ENCODE data around the gene MTTP.

Gene MTTP

DNA sequence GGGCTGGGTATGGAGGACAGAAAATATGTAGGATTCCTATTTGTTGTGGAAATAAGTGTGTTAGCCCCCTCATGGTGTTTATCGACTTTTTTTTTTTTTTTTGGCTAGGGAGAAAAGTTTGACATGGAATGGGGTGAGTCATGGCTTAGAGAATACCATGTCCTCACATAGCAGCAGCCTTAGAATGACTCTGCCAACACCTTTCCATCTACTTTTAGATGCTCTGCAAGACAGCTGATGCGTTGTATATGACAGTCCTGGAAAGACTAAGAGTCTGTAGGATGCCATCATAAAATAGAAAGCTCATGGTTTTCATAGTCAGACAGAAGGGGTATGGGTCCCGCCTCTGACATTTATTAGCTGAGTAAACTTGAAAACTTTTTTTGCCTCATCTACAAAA is 37.7 kb downstream of the MTTP start:
- no peak overlapping the region for H3K4me3 ChIP-seq (ENCODE audit: low read depth, low read length)
- no peak for DNase-seq (ENCODE audit: low read depth)
- TF ChIP-seq, protein P1, sequence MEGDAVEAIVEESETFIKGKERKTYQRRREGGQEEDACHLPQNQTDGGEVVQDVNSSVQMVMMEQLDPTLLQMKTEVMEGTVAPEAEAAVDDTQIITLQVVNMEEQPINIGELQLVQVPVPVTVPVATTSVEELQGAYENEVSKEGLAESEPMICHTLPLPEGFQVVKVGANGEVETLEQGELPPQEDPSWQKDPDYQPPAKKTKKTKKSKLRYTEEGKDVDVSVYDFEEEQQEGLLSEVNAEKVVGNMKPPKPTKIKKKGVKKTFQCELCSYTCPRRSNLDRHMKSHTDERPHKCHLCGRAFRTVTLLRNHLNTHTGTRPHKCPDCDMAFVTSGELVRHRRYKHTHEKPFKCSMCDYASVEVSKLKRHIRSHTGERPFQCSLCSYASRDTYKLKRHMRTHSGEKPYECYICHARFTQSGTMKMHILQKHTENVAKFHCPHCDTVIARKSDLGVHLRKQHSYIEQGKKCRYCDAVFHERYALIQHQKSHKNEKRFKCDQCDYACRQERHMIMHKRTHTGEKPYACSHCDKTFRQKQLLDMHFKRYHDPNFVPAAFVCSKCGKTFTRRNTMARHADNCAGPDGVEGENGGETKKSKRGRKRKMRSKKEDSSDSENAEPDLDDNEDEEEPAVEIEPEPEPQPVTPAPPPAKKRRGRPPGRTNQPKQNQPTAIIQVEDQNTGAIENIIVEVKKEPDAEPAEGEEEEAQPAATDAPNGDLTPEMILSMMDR (IDR thresholded peaks at IDR 0.05; ENCODE audit: insufficient read depth, low read depth, low read length, missing control alignments) = no peak

DNA sequence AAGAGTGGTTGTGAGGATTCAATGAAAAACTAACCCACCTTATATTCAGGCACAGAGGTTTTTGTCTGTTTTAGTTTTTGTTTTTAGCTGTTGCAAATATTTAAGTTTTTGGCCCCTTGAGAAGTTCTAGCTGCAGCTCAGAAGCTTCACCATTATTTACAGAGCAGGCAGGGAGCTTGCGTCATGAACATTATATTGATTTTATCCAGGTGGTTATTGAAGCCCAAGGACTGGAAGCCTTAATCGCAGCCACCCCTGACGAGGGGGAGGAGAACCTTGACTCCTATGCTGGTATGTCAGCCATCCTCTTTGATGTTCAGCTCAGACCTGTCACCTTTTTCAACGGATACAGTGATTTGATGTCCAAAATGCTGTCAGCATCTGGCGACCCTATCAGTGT is 38.1 kb downstream of the MTTP start:
- H3K4me3 ChIP-seq (ENCODE audit: low read depth, low read length) = no peak overlapping the region
- no peak for DNase-seq (ENCODE audit: low read depth)
- TF ChIP-seq, protein P1 (IDR thresholded peaks at IDR 0.05; ENCODE audit: insufficient read depth, low read depth, low read length, missing control alignments) = no peak

DNA sequence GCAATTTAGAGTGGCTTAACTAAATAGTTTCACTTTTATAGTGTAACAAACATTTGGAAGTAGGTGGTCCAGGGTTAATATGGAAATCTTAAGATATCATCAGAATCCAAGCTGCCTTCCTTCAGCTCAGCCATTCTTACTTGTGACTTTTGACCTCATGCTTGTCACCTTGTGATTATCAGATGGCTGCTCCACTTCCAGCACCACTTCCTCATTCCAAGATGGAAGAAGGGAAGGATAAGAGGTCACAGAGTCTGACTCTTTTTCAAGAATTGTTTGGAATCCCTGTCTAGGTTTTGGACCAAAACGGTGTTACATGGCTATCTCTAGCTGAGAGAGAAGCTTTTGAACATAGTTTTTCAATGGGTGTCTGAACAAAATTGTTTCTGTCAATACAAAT is 39.9 kb downstream of the MTTP start:
- DNase-seq (ENCODE audit: low read depth) = no peak
- TF ChIP-seq, protein P1 (IDR thresholded peaks at IDR 0.05; ENCODE audit: insufficient read depth, low read depth, low read length, missing control alignments) = no peak
- H3K4me3 ChIP-seq (ENCODE audit: low read depth, low read length) = no peak overlapping the region

DNA sequence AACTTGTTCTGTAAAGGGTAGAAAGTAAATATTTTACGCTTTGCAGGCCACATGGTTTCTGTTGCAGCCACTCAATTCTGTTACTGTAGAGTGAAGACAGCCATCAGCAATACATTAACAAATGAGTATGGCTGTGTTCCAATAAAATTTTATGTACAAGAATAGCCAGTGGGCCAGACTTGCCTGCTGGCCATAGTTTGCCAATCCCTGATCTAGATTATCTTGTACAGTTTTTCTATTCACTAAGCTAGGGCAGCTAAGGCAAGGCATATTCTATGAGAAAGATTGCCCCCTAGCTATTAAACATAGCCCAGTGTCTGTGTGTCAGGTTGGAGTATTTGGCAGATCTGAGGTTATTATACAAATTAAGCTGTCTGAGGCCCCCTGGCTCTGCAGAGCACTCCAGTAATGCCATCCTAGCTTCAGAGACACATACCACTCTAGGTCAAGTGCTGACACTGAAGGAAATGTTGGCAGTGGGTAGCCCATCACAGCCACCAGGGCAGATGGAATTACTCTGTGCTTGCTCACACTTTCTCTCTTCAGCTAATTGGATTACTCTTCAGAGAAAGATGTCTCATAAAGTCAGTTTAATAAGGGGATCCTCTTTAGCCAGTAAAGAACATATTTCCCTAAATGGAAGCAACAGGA is 40.7 kb downstream of the MTTP start:
- no peak overlapping the region for H3K4me3 ChIP-seq (ENCODE audit: low read depth, low read length)
- DNase-seq (ENCODE audit: low read depth) = no peak
- TF ChIP-seq, protein P1 (IDR thresholded peaks at IDR 0.05; ENCODE audit: insufficient read depth, low read depth, low read length, missing control alignments) = no peak

DNA sequence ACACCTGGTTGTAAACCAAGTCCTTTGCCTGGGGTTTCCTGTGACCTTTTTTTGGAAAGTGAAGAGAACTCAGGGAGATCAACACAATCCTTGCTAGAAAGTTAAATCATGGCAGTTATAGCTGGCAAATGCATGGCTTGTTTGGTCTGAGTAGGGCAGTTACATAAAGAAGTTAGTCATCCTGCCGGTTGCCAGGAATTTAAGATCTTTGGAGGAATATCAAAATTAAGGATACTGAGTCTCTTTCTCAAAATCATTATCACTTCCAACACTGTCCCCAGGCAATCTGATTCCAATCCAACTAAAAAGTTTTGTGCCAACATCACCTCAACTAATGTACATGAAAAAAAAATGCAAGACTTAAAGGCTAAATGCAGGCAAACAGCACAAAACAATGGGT is 42.8 kb downstream of the MTTP start:
- no peak overlapping the region for H3K4me3 ChIP-seq (ENCODE audit: low read depth, low read length)
- DNase-seq (ENCODE audit: low read depth) = no peak
- TF ChIP-seq, protein P1 (IDR thresholded peaks at IDR 0.05; ENCODE audit: insufficient read depth, low read depth, low read length, missing control alignments) = no peak

DNA sequence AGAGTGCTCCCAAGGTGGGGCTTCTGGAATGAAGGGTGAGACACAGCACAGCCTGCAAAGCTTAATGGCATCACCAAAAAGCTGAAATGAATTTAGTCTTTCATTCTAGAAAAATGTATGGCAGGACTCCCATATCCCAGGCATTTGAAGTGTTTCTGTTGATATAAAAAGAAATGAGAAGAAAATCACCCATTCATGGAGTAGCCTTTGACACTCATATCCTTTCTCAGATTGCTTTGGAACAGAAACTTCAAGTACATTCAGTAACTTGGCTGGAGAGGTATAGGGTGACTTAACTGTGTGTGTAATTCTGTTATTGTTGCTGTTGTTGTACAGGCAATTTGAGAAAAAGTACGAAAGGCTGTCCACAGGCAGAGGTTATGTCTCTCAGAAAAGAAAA is 47.7 kb downstream of the MTTP start:
- H3K4me3 ChIP-seq (ENCODE audit: low read depth, low read length) = no peak overlapping the region
- TF ChIP-seq, protein P1 (IDR thresholded peaks at IDR 0.05; ENCODE audit: insufficient read depth, low read depth, low read length, missing control alignments) = no peak
- DNase-seq (ENCODE audit: low read depth) = no peak

DNA sequence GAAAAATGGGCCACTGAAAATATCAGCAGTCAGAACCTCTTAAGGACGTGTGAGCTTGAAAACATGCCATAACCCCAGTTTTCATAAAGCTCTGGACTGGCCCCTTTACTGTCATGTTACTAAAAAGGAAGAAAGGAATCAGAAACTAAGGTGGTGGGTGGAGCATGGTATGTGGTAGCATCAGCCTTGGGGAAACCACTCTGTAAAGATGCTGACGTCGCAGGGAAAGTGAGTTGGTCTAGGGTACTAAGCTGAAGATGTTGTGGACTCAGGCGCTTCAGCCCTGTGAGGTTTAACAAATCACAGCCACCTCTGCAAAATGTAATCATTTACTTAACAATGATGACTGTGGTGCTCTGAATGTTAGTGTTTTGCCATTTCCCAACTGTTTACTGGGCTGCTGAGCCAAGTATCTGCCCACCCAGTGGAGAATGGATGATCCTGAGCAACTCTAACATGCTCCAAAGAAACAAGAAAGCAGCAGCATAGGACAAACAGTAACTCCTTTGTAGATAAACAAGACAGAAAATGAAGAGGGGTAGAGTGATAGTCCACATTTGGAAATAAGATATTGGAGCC is 49.6 kb downstream of the MTTP start:
- TF ChIP-seq, protein P1 (IDR thresholded peaks at IDR 0.05; ENCODE audit: insufficient read depth, low read depth, low read length, missing control alignments) = no peak
- no peak overlapping the region for H3K4me3 ChIP-seq (ENCODE audit: low read depth, low read length)
- DNase-seq (ENCODE audit: low read depth) = no peak

Data from GM12865 (cell line).